Glutamatergic neuron (in vitro differentiated cells): ENCODE measurements around the gene FBXO31. TPM values are rescaled to one million over a fixed set of nuclear protein-coding genes. Genes with fewer than 3 reads are reported as not detected.

Experiments used
- DNase-seq: peaks from one replicate; pipeline ENCODE4 v3.0.0; 2022
- H3K27ac Mint-ChIP-seq: one replicate; pipeline ENCODE4 v1.8.0; 2020; ENCODE audit warnings: mild to moderate bottlenecking, mixed read lengths, inconsistent platforms; ENCODE audit not compliant: unreplicated experiment
- H3K27me3 Mint-ChIP-seq: one replicate; pipeline ENCODE4 v1.8.0; 2020; ENCODE audit warnings: mild to moderate bottlenecking, moderate library complexity, mixed read lengths, inconsistent platforms; ENCODE audit not compliant: unreplicated experiment
- H3K36me3 Mint-ChIP-seq: one replicate; pipeline ENCODE4 v1.8.0; 2020; ENCODE audit warnings: mild to moderate bottlenecking, mixed read lengths, inconsistent platforms; ENCODE audit not compliant: unreplicated experiment
- H3K4me1 Mint-ChIP-seq: one replicate; pipeline ENCODE4 v1.8.0; 2020; ENCODE audit warnings: mild to moderate bottlenecking, low read depth, mixed read lengths, inconsistent platforms; ENCODE audit not compliant: unreplicated experiment
- H3K4me3 Mint-ChIP-seq: one replicate; pipeline ENCODE4 v1.8.0; 2020; ENCODE audit warnings: mild to moderate bottlenecking, mixed read lengths, inconsistent platforms; ENCODE audit not compliant: unreplicated experiment
- H3K9me3 Mint-ChIP-seq: one replicate; pipeline ENCODE4 v1.8.0; 2020; ENCODE audit warnings: mild to moderate bottlenecking, moderate library complexity, mixed read lengths, inconsistent platforms; ENCODE audit not compliant: unreplicated experiment
- total RNA-seq: library from RNA; stranded (reverse); fragmentation: NEBNext Ultra II Directional; extraction: Animal tissue kit (Norgen Biotek cat#: 25700); gene quantifications from one replicate; pipeline ENCODE4 v1.2.1, GENCODE V29; 2021; ENCODE audit not compliant: unreplicated experiment
- TF ChIP-seq, protein P1 (sequence below): fragments of 200-600 bp; sonication (generic); IDR thresholded peaks from one replicate; pipeline ENCODE4 v1.5.0; 2021; ENCODE audit not compliant: partially characterized antibody, unreplicated experiment

FBXO31 gene
- total RNA-seq, 1 donor from 2014 or later: 66.7 TPM

DNA sequence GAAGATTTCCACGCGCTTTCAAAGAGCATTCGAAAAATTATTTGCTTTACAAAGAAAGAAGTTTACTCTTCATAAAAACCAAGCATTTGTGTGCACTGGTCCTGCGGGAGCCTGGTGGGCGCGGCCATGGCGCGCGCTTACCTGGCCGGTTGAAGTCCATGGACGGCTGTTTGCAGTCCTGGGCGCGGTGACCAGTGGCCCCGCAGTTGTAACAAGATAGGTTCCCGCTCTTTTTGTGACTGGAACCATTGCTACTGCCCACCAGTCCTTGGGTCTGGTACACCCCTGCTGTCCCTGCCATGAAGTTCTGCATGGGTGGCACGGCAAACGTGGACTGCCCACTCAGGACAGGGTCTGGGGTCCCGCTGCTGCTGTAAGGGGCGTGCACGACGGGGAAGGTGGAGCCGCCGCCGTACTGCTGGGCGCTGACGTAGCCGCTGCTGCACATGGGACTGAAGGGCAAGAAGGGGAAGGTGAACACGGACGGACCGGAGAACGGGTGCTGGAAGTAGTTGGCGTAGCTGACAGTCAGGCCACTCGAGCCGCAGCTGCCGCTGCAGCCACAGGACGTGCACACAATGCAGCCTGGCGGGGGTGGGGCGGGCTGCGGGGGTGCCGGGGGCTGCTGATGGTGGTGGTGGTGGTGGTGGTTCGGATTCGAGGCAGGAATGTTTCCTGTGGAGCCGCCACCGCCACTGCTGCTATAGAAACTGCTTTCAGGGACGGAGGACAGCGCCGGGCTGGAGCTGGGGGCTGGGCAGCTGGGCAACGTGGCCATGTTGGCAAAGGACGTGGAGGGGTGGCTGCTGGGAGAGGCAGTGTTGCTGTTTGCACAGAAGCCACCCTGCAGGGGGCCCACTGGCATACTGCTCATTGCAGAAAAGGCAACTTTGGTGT, 28.0 kb upstream of the FBXO31 start:
- Mint-ChIP-seq H3K27ac (no peak overlapping the region), H3K4me1 (peaks cover 10% of the 10 kb centered on the region), H3K4me3 (no peak overlapping the region), H3K27me3 (no peaks in the 10 kb centered on the region), H3K36me3 (peaks cover 5% of the 10 kb centered on the region), H3K9me3 (peaks cover 7% of the 10 kb centered on the region)
- TF ChIP-seq, protein P1, sequence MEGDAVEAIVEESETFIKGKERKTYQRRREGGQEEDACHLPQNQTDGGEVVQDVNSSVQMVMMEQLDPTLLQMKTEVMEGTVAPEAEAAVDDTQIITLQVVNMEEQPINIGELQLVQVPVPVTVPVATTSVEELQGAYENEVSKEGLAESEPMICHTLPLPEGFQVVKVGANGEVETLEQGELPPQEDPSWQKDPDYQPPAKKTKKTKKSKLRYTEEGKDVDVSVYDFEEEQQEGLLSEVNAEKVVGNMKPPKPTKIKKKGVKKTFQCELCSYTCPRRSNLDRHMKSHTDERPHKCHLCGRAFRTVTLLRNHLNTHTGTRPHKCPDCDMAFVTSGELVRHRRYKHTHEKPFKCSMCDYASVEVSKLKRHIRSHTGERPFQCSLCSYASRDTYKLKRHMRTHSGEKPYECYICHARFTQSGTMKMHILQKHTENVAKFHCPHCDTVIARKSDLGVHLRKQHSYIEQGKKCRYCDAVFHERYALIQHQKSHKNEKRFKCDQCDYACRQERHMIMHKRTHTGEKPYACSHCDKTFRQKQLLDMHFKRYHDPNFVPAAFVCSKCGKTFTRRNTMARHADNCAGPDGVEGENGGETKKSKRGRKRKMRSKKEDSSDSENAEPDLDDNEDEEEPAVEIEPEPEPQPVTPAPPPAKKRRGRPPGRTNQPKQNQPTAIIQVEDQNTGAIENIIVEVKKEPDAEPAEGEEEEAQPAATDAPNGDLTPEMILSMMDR: no peak
- DNase-seq: no peak

DNA sequence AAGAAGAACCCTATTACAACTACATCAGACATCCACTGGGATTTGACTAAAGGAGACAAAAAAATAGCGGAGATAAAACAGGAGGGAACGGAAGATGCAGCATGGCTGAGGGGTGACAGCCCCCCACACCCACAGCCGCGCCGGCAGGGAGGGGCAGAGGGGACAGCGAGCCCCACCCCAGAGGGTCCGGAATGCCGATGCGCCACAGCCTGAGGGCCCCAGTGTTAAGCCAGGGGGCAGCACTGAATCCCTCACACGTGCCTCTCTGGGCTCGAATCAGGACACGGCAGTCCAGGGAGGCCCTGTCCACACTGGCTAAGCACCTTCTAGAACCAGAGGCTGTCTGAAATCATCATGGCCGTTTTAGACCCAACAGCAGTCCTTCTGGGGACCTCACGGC, 27.4 kb upstream of the FBXO31 start:
- Mint-ChIP-seq H3K4me3 (no peak overlapping the region), H3K9me3 (peaks cover 7% of the 10 kb centered on the region), H3K27me3 (no peaks in the 10 kb centered on the region), H3K27ac (no peak overlapping the region), H3K36me3 (peaks cover 5% of the 10 kb centered on the region), H3K4me1 (peaks cover 10% of the 10 kb centered on the region)
- TF ChIP-seq, protein P1: no peak
- DNase-seq: no peak

GRCh38 chr16:87410530-87410929, 27.0 kb upstream of the FBXO31 start:
- TF ChIP-seq, protein P1: no peak
- Mint-ChIP-seq H3K9me3 (peaks cover 7% of the 10 kb centered on the region), H3K4me1 (peaks cover 10% of the 10 kb centered on the region), H3K4me3 (no peak overlapping the region), H3K36me3 (peaks cover 5% of the 10 kb centered on the region), H3K27ac (no peak overlapping the region), H3K27me3 (no peaks in the 10 kb centered on the region)
- no peak for DNase-seq

GRCh38 chr16:87409781-87410180, 26.2 kb upstream of the FBXO31 start:
- no peaks in the 10 kb centered on the region for H3K27me3 Mint-ChIP-seq
- H3K4me1 Mint-ChIP-seq: peaks cover 10% of the 10 kb centered on the region
- peaks cover 5% of the 10 kb centered on the region for H3K36me3 Mint-ChIP-seq
- TF ChIP-seq, protein P1: no peak
- H3K4me3 Mint-ChIP-seq: no peak overlapping the region
- H3K9me3 Mint-ChIP-seq: peaks cover 7% of the 10 kb centered on the region
- no peak for DNase-seq
- H3K27ac Mint-ChIP-seq: no peak overlapping the region

DNA sequence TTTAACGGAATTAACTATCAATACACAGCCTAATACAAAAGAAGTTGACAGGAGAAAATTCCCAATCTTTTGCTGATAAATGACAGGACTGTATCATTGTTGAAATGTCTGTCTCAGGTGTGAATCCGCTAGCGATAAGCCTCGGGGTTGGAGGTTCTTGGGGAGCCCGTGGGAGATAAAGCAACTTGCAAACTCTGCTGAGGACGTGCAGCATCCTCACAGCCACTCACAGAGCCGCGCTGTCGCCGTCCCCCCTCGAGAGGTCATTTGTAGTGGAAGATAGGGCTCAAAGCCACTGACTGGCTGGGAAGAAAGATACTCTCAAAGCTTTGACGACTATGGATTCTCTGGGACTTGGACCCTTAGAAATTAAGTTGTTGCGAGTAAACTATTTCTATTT, 25.6 kb upstream of the FBXO31 start:
- Mint-ChIP-seq H3K27ac (no peak overlapping the region), H3K4me1 (peaks cover 10% of the 10 kb centered on the region), H3K27me3 (no peaks in the 10 kb centered on the region), H3K36me3 (peaks cover 5% of the 10 kb centered on the region), H3K4me3 (no peak overlapping the region), H3K9me3 (peaks cover 7% of the 10 kb centered on the region)
- DNase-seq: no peak
- TF ChIP-seq, protein P1: no peak
